K562 (cell line): Measurements from ENCODE around the gene ACTR8. TPM values are rescaled to one million over a fixed set of nuclear protein-coding genes. Genes with fewer than 3 reads are reported as not detected.

Experiments used
- BCL6 ChIP-seq: fragments of 250-450 bp; sonication (Bioruptor Pico); IDR thresholded peaks from 2 replicates; pipeline ENCODE4 v1.4.0; 2020
- CC2D1A ChIP-seq: fragments of 450-650 bp; IDR thresholded peaks from 2 replicates; pipeline ENCODE4 v1.6.1; 2017; ENCODE audit warnings: mild to moderate bottlenecking
- CCNT2 ChIP-seq: IDR thresholded peaks from 2 replicates; pipeline ENCODE4 v1.6.1; 2011; ENCODE audit warnings: borderline replicate concordance, low read depth, mild to moderate bottlenecking, moderate library complexity, mixed read lengths, low read length; ENCODE audit not compliant: insufficient read length; ENCODE audit errors: extremely low read depth
- GATAD2A ChIP-seq: fragments of 450-650 bp; IDR thresholded peaks from 2 replicates; pipeline ENCODE4 v1.6.1; 2017
- HDAC8 ChIP-seq: fragments of 450-650 bp; IDR thresholded peaks from 2 replicates; pipeline ENCODE4 v1.6.1; 2016; ENCODE audit warnings: mild to moderate bottlenecking, missing genetic modification characterization, moderate library complexity, missing compliant biosample characterization
- HLTF ChIP-seq: fragments of 450-650 bp; IDR thresholded peaks from 2 replicates; pipeline ENCODE4 v1.6.1; 2016
- HMG20B ChIP-seq: fragments of 250-450 bp; sonication (Bioruptor Pico); IDR thresholded peaks from 2 replicates; pipeline ENCODE4 v1.5.0; 2021; ENCODE audit warnings: mild to moderate bottlenecking
- KLF1 ChIP-seq: fragments of 450-650 bp; IDR thresholded peaks from 2 replicates; pipeline ENCODE4 v1.6.1; 2016; ENCODE audit warnings: missing genetic modification characterization, missing compliant biosample characterization
- PKNOX1 ChIP-seq: fragments of 450-650 bp; IDR thresholded peaks from 2 replicates; pipeline ENCODE4 v1.6.1; 2016
- POLR2AphosphoS2 ChIP-seq: IDR thresholded peaks from 2 replicates; pipeline ENCODE4 v1.6.1; 2012; ENCODE audit warnings: low read length, improper control_type of control experiment
- PYGO2 ChIP-seq: fragments of 450-650 bp; IDR thresholded peaks from 2 replicates; pipeline ENCODE4 v1.6.1; 2016; ENCODE audit warnings: mild to moderate bottlenecking, missing genetic modification characterization, moderate library complexity, missing compliant biosample characterization
- RFX5 ChIP-seq: IDR thresholded peaks from 2 replicates; pipeline ENCODE4 v1.6.1; 2011; ENCODE audit warnings: low read depth, mild to moderate bottlenecking, improper control_type of control experiment, low read length
- SMARCA5 ChIP-seq: fragments of 450-650 bp; IDR thresholded peaks from 2 replicates; pipeline ENCODE4 v1.6.1; 2016
- TRIM24 ChIP-seq, 2 experiments: fragments of 450-650 bp; IDR thresholded peaks; 2 replicates each; pipeline ENCODE4 v1.6.1; 2016
- TRIM25 ChIP-seq: fragments of 450-650 bp; IDR thresholded peaks from 2 replicates; pipeline ENCODE4 v1.7.0; 2016; ENCODE audit warnings: borderline replicate concordance
- TSC22D4 ChIP-seq: fragments of 450-650 bp; IDR thresholded peaks from 2 replicates; pipeline ENCODE4 v1.6.1; 2016; ENCODE audit warnings: missing genetic modification characterization, missing biosample characterization, control low read depth
- XRCC5 ChIP-seq: fragments of 200-400 bp; formaldehyde crosslinking; IDR thresholded peaks from 2 replicates; pipeline ENCODE4 v1.6.1; 2017; ENCODE audit warnings: low read depth, mild to moderate bottlenecking, low read length
- ZNF583 ChIP-seq: fragments of 250-450 bp; sonication (Bioruptor Pico); IDR thresholded peaks from 2 replicates; pipeline ENCODE4 v1.4.0; 2020
- ZSCAN32 ChIP-seq: fragments of 450-650 bp; formaldehyde crosslinking; IDR thresholded peaks from 2 replicates; pipeline ENCODE4 v1.4.0; 2020; ENCODE audit warnings: mild to moderate bottlenecking, moderate library complexity
- polyA plus RNA-seq, 8 experiments: library from polyadenylated mRNA; depleted of rRNA in 4 of 8; stranded (reverse) in 5 of 8; unstranded in 3 of 8; fragments of >200 nt; fragmentation: Nextera tagmentation in 2 of 8; fragmentation: Illumina TruSeq in 1 of 8; extraction: Ambion mirVana in 2 of 8; extraction: Trizol in 1 of 8; gene quantifications; 2 replicates each; pipeline versions ENCODE4 v1.2.1 to v1.2.3, GENCODE V29; 2011 to 2014; ENCODE audit warnings: inconsistent platforms in 1 of 8, missing spikeins in 1 of 8
- total RNA-seq, 7 experiments: library from RNA; depleted of rRNA in 6 of 7; stranded (reverse); fragments of >200 nt in 6 of 7; fragmentation: Illumina TruSeq in 2 of 7; extraction: Trizol in 2 of 7; gene quantifications; 2 replicates each; pipeline versions ENCODE4 v1.2.1 to v1.2.3, GENCODE V29; 2011 to 2021; ENCODE audit warnings: low replicate concordance in 1 of 7
- TF ChIP-seq, protein P1 (sequence below): sonication (generic); formaldehyde crosslinking; IDR thresholded peaks from 2 replicates; pipeline ENCODE4 v1.8.1; 2023; ENCODE audit warnings: missing genetic modification reagents, mild to moderate bottlenecking, borderline replicate concordance
- TF ChIP-seq, protein P2 (sequence below): IDR thresholded peaks from 2 replicates; pipeline ENCODE4 v1.6.1; 2014; ENCODE audit warnings: antibody characterized with exemption

ACTR8 gene
- total and polyA plus RNA-seq, 9 of the 15 experiments (the other 6 are each of a cell fraction or from before 2014, with no cell fraction given), result 4.8 to 24.2 (median 17.5) TPM

- TF ChIP-seq, protein P1, sequence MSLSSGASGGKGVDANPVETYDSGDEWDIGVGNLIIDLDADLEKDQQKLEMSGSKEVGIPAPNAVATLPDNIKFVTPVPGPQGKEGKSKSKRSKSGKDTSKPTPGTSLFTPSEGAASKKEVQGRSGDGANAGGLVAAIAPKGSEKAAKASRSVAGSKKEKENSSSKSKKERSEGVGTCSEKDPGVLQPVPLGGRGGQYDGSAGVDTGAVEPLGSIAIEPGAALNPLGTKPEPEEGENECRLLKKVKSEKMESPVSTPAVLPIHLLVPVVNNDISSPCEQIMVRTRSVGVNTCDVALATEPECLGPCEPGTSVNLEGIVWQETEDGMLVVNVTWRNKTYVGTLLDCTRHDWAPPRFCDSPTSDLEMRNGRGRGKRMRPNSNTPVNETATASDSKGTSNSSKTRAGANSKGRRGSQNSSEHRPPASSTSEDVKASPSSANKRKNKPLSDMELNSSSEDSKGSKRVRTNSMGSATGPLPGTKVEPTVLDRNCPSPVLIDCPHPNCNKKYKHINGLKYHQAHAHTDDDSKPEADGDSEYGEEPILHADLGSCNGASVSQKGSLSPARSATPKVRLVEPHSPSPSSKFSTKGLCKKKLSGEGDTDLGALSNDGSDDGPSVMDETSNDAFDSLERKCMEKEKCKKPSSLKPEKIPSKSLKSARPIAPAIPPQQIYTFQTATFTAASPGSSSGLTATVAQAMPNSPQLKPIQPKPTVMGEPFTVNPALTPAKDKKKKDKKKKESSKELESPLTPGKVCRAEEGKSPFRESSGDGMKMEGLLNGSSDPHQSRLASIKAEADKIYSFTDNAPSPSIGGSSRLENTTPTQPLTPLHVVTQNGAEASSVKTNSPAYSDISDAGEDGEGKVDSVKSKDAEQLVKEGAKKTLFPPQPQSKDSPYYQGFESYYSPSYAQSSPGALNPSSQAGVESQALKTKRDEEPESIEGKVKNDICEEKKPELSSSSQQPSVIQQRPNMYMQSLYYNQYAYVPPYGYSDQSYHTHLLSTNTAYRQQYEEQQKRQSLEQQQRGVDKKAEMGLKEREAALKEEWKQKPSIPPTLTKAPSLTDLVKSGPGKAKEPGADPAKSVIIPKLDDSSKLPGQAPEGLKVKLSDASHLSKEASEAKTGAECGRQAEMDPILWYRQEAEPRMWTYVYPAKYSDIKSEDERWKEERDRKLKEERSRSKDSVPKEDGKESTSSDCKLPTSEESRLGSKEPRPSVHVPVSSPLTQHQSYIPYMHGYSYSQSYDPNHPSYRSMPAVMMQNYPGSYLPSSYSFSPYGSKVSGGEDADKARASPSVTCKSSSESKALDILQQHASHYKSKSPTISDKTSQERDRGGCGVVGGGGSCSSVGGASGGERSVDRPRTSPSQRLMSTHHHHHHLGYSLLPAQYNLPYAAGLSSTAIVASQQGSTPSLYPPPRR (CRISPR knock-in tag), result no peak
- no peak for TF ChIP-seq ZSCAN32 (CRISPR knock-in tag)
- TF ChIP-seq, protein P2, sequence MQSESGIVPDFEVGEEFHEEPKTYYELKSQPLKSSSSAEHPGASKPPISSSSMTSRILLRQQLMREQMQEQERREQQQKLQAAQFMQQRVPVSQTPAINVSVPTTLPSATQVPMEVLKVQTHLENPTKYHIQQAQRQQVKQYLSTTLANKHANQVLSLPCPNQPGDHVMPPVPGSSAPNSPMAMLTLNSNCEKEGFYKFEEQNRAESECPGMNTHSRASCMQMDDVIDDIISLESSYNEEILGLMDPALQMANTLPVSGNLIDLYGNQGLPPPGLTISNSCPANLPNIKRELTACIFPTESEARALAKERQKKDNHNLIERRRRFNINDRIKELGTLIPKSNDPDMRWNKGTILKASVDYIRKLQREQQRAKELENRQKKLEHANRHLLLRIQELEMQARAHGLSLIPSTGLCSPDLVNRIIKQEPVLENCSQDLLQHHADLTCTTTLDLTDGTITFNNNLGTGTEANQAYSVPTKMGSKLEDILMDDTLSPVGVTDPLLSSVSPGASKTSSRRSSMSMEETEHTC, result no peak
- TF ChIP-seq CC2D1A, result no peak
- peak; percentile 44 for TF ChIP-seq CCNT2
- no peak for TF ChIP-seq GATAD2A
- no peak for TF ChIP-seq PKNOX1
- TF ChIP-seq HLTF, result no peak
- TF ChIP-seq PYGO2 (tag), result no peak
- TF ChIP-seq SMARCA5, result no peak
- no peak for TF ChIP-seq RFX5
- no peak for TF ChIP-seq ZNF583 (CRISPR knock-in tag)
- TF ChIP-seq TRIM25, result no peak
- TF ChIP-seq KLF1, result no peak
- TF ChIP-seq HDAC8 (tag), result no peak
- no peak for TF ChIP-seq HMG20B (CRISPR knock-in tag)
- TF ChIP-seq BCL6, result no peak
- no peak for TF ChIP-seq TRIM24 (IDR thresholded peaks at IDR 0.05)
- no peak for TF ChIP-seq TSC22D4 (tag)
- no peak for TF ChIP-seq POLR2AphosphoS2
- no peak for TF ChIP-seq XRCC5
Measured at GRCh38 chr3:53881691-53882593, at the start of gene ACTR8 (continued).
